HG03432 (cell line): ENCODE results near the gene GLI3.
A peak's percentile ranks its signal among the peaks of the same experiment; 100 is the strongest.

Experiments used
- ATAC-seq: cut with Tn5 transposase; IDR thresholded peaks from one replicate; pipeline ENCODE4 v1.9.1; 2021; ENCODE audit warnings: mild to moderate bottlenecking, moderate library complexity; ENCODE audit not compliant: unreplicated experiment

Gene GLI3

GRCh38 chr7:41975849-41976248 is 261.2 kb downstream of the GLI3 start:
- ATAC-seq: no peak

- ATAC-seq: no peak
These were observed 262.0 kb downstream of the GLI3 start for GRCh38 chr7:41974870-41975557.

- no peak for ATAC-seq
These were observed 263.7 kb downstream of the GLI3 start for GRCh38 chr7:41973202-41973730.

GRCh38 chr7:41972776-41973175 is 264.2 kb downstream of the GLI3 start:
- ATAC-seq: no peak

- no peak for ATAC-seq
These were observed 264.7 kb downstream of the GLI3 start for GRCh38 chr7:41972270-41972669.

- no peak for ATAC-seq
These were observed 265.3 kb downstream of the GLI3 start for GRCh38 chr7:41971640-41972187.

- no peak for ATAC-seq
These were observed 266.1 kb downstream of the GLI3 start for GRCh38 chr7:41970941-41971340.

- ATAC-seq: no peak
These were observed 267.4 kb downstream of the GLI3 start for GRCh38 chr7:41969561-41970105.

GRCh38 chr7:41967156-41967555 is 269.9 kb downstream of the GLI3 start:
- no peak for ATAC-seq

- no peak for ATAC-seq
These were observed 271.0 kb downstream of the GLI3 start for GRCh38 chr7:41965951-41966505.

GRCh38 chr7:41964849-41965745 is 271.9 kb downstream of the GLI3 start:
- no peak for ATAC-seq

GRCh38 chr7:41964183-41964753 is 272.7 kb downstream of the GLI3 start:
- ATAC-seq: no peak

GRCh38 chr7:41956705-41957104 is 280.3 kb downstream of the GLI3 start:
- ATAC-seq: no peak

- no peak for ATAC-seq
These were observed 280.9 kb downstream of the GLI3 start for GRCh38 chr7:41955893-41956675.

- no peak for ATAC-seq
These were observed 281.6 kb downstream of the GLI3 start for GRCh38 chr7:41955451-41955850.

- ATAC-seq: no peak
These were observed 282.0 kb downstream of the GLI3 start for GRCh38 chr7:41954976-41955375.

- no peak for ATAC-seq
These were observed 288.5 kb downstream of the GLI3 start for GRCh38 chr7:41948503-41948902.

GRCh38 chr7:41943094-41943577 is 293.9 kb downstream of the GLI3 start:
- peak; percentile 93 for ATAC-seq

- ATAC-seq: peak; percentile 21
These were observed 294.4 kb downstream of the GLI3 start for GRCh38 chr7:41942468-41943093.
